HepG2 (cell line): ENCODE data around the gene VEGFB. TPM values are rescaled to one million over a fixed set of nuclear protein-coding genes. Genes with fewer than 3 reads are reported as not detected.

Experiments used
- ATAC-seq: fragments of 200-7000 bp; cut with Tn5 transposase; 3 replicates; pipeline ENCODE4 v1.9.1; 2020; ENCODE audit warnings: mild to moderate bottlenecking, moderate library complexity
- BruUV-seq: library from RNA; stranded (reverse); fragments of 400-500 nt; replicated peaks from 2 replicates; lab custom pipeline; 2021; lab: Mats Ljungman, UMichigan
- CTCF ChIA-PET: fragments of 300-600 bp; formaldehyde crosslinking; extraction: SDS; loops from one replicate; lab custom pipeline; 2021; ENCODE audit warnings: low total read pairs, inconsistent platforms, low intra/inter-chr PET ratio; lab: Yijun Ruan, JAX
- POLR2A ChIA-PET: fragments of 350-600 bp; sonication (Branson Sonifier 250); formaldehyde crosslinking; loops from one replicate; lab custom pipeline; 2020; ENCODE audit warnings: antibody characterized with exemption, inconsistent platforms; lab: Yijun Ruan, JAX
- DNase-seq: peaks from one replicate; pipeline ENCODE4 v3.0.0-alpha.2; 2015; ENCODE audit warnings: low spot score
- FAIRE-seq: peaks from 3 replicates; lab custom pipeline; 2011; peaks lifted over from hg19 to GRCh38; lab: Jason Lieb, UNC
- H2AFZ ChIP-seq: one replicate; pipeline ENCODE4 v1.6.1; 2011; ENCODE audit warnings: low read length, inconsistent platforms
- H3K27ac ChIP-seq: fragments of 300-600 bp; 3 replicates; pipeline ENCODE4 v1.8.0; 2011; ENCODE audit warnings: mixed run types, mild to moderate bottlenecking, mixed read lengths, low read length, inconsistent platforms; ENCODE audit not compliant: insufficient read depth; ENCODE audit errors: extremely low read length
- H3K27me3 ChIP-seq, 2 experiments: fragments of 200-600 bp in 1 of 2; 2 replicates in 1 of 2; 3 replicates in 1 of 2; pipeline versions ENCODE4 v1.6.0 to v1.8.0; 2011; ENCODE audit warnings: low read length in 2 of 2, mild to moderate bottlenecking in 2 of 2, moderate library complexity in 2 of 2, inconsistent platforms in 1 of 2; ENCODE audit not compliant: insufficient read depth in 2 of 2, control insufficient read depth in 1 of 2
- H3K36me3 ChIP-seq, 2 experiments: fragments of 200-600 bp in 1 of 2; replicated peaks in 1 of 2; 2 replicates in 1 of 2; 3 replicates in 1 of 2; pipeline versions ENCODE4 v1.5.1 to v1.8.0; 2011; ENCODE audit warnings: low read length in 2 of 2, inconsistent platforms in 1 of 2; ENCODE audit not compliant: insufficient read depth in 2 of 2, control insufficient read depth in 1 of 2
- H3K4me1 ChIP-seq: 2 replicates; pipeline ENCODE4 v1.5.1; 2012; ENCODE audit warnings: low read length, inconsistent platforms; ENCODE audit not compliant: insufficient read depth
- H3K4me2 ChIP-seq: 2 replicates; pipeline ENCODE4 v1.6.0; 2011; ENCODE audit warnings: low read depth, low read length, inconsistent platforms
- H3K4me3 ChIP-seq, 3 experiments: fragments of 200-600 bp in 1 of 3; sonication (generic), shearing (Covaris generic) in 1 of 3; replicated peaks in 1 of 3; 2 replicates each; pipeline ENCODE4 v1.5.1; 2011 to 2016; ENCODE audit warnings: low read length in 3 of 3, inconsistent platforms in 2 of 3, low read depth in 2 of 3, mild to moderate bottlenecking in 2 of 3, control low read depth in 1 of 3, mixed read lengths in 1 of 3; ENCODE audit not compliant: insufficient read depth in 1 of 3
- H3K79me2 ChIP-seq: one replicate; pipeline ENCODE4 v1.6.1; 2011; ENCODE audit warnings: low read length, inconsistent platforms; ENCODE audit not compliant: insufficient read depth
- H3K9ac ChIP-seq: 2 replicates; pipeline ENCODE4 v1.6.0; 2011; ENCODE audit warnings: mild to moderate bottlenecking, low read depth, low read length, inconsistent platforms; ENCODE audit not compliant: insufficient read depth
- H3K9me3 ChIP-seq: 2 replicates; pipeline ENCODE4 v1.5.1; 2012; ENCODE audit warnings: mild to moderate bottlenecking, low read length
- H4K20me1 ChIP-seq: 2 replicates; pipeline ENCODE4 v1.6.0; 2011; ENCODE audit warnings: inconsistent platforms, mild to moderate bottlenecking, low read length, moderate library complexity; ENCODE audit not compliant: insufficient read depth
- ARNTL ChIP-seq: sonication (generic); formaldehyde crosslinking; IDR thresholded peaks from 2 replicates; pipeline ENCODE4 v1.4.0; 2020; ENCODE audit warnings: mild to moderate bottlenecking, missing genetic modification reagents
- FOXK2 ChIP-seq: fragments of 450-650 bp; IDR thresholded peaks from 2 replicates; pipeline ENCODE4 v1.6.1; 2016
- KDM2A ChIP-seq: sonication (generic); formaldehyde crosslinking; IDR thresholded peaks from 2 replicates; pipeline ENCODE4 v1.4.0; 2020; ENCODE audit warnings: low read depth, missing genetic modification reagents, borderline replicate concordance
- NR2F2 ChIP-seq: IDR thresholded peaks from 2 replicates; pipeline ENCODE4 v1.6.1; 2012; ENCODE audit warnings: low read depth, inconsistent platforms, borderline replicate concordance
- ZBTB38 ChIP-seq: sonication (generic); formaldehyde crosslinking; IDR thresholded peaks from 2 replicates; pipeline ENCODE4 v1.5.1; 2020; ENCODE audit warnings: mild to moderate bottlenecking, missing genetic modification reagents
- ZKSCAN5 ChIP-seq: sonication (generic); formaldehyde crosslinking; IDR thresholded peaks from 2 replicates; pipeline ENCODE4 v1.5.1; 2020; ENCODE audit warnings: mild to moderate bottlenecking, missing genetic modification reagents
- ZNF12 ChIP-seq: sonication (generic); formaldehyde crosslinking; IDR thresholded peaks from 2 replicates; pipeline ENCODE4 v1.5.0; 2020; ENCODE audit warnings: missing genetic modification reagents
- ZNF17 ChIP-seq: sonication (generic); formaldehyde crosslinking; IDR thresholded peaks from 2 replicates; pipeline ENCODE4 v1.5.0; 2020; ENCODE audit warnings: mild to moderate bottlenecking, missing genetic modification reagents
- ZNF549 ChIP-seq: sonication (generic); formaldehyde crosslinking; IDR thresholded peaks from 2 replicates; pipeline ENCODE4 v1.5.0; 2020; ENCODE audit warnings: missing genetic modification reagents
- ZNF577 ChIP-seq: sonication (generic); formaldehyde crosslinking; IDR thresholded peaks from 2 replicates; pipeline ENCODE4 v1.4.0; 2020; ENCODE audit warnings: mild to moderate bottlenecking, low read depth, missing genetic modification reagents, borderline replicate concordance
- WGBS: methylation state at CpG from one replicate; pipeline ENCODE4 v1.1.6; 2017; ENCODE audit warnings: low lambda C conversion rate; 5-methylcytosine and 5-hydroxymethylcytosine counted together
- in situ Hi-C: cut with HindIII; loops from 2 replicates; pipeline ENCODE4 v1.10.0; 2017; ENCODE audit warnings: low pct_unique_long_range_greater_than_20kb; ENCODE audit not compliant: extremely low pct_ligation_motif_present
- intact Hi-C: fragments of 100-400 bp; cut with micrococcal nuclease; formaldehyde crosslinking; loops from one replicate; pipeline ENCODE4 v1.10.0; 2022; ENCODE audit not compliant: unreplicated experiment
- polyA plus RNA-seq, 8 experiments: library from polyadenylated mRNA; depleted of rRNA in 3 of 8; stranded (reverse) in 7 of 8; unstranded in 1 of 8; fragments of >200 nt; fragmentation: Illumina TruSeq in 4 of 8; extraction: Trizol in 4 of 8; gene quantifications; 2 replicates each; pipeline versions ENCODE4 v1.2.1 to v1.2.3, GENCODE V29; 2011 to 2016; ENCODE audit warnings: low read depth in 4 of 8, missing spikeins in 1 of 8, mixed read lengths in 1 of 8; ENCODE audit not compliant: insufficient read depth in 1 of 8
- total RNA-seq, 5 experiments: library from RNA; depleted of rRNA; stranded (reverse); fragments of >200 nt; fragmentation: Illumina TruSeq; extraction: Trizol; gene quantifications; 2 replicates each; pipeline ENCODE4 v1.2.3, GENCODE V29; 2016; ENCODE audit warnings: low read depth in 1 of 5
- TF ChIP-seq, protein P1 (sequence below): sonication (generic); formaldehyde crosslinking; IDR thresholded peaks from 2 replicates; pipeline ENCODE4 v1.5.0; 2020; ENCODE audit warnings: mild to moderate bottlenecking, missing genetic modification reagents

Gene VEGFB
- total and polyA plus RNA-seq, 2 of the 13 experiments (the other 11 are each of a cell fraction or from before 2014, with no cell fraction given) = 9.0 to 11.3 TPM

DNA sequence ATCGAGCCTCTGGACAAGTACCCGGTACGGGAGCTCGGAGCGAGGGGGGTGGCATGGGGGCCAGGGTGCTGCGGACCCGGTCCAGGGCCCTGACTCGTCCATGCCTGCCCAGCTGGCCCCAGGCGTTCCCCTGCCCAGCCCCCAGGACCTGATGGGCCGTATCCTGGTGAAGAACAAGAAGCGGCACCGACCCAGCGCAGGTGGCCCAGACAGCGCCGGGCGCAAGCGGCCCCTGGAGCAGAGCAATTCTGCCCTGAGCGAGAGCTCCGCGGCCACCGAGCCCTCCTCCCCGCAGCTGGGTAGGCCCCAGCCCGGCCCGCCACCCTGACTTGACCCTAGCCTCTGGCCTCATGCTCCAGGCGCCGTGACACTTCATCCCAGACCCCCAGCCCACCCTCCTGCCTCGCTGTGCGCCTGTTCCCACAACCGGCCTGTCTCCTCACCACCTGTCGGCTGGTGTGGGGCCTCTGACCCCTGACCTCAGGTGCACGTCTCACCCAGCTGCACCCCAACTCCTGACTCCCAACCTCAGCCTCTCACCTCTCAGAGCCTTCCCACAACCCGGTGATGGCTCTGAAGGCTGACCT is 24.7 kb downstream of the VEGFB start:
- Histone ChIP-seq H3K9ac (no peak overlapping the region), H3K79me2 (no peaks in the 10 kb centered on the region), H2AFZ (no peak overlapping the region), H3K9me3 (no peaks in the 10 kb centered on the region), H3K27me3 (no peaks in the 10 kb centered on the region), H3K27ac (no peak overlapping the region), H3K4me2 (no peak overlapping the region), H3K4me1 (no peaks in the 10 kb centered on the region), H4K20me1 (no peaks in the 10 kb centered on the region), H3K4me3 (no peak overlapping the region), H3K36me3 (peaks cover 14 to 45% of the 10 kb centered on the region in 2 experiments; a peak in 4 of 5 replicates)
- no peak for ATAC-seq
- in situ Hi-C loops (no loop called here), intact Hi-C loops (no loop called here)
- BruUV-seq = no TSS peak
- POLR2A ChIA-PET = interaction anchor here (2.6 kb wide), 1 partner anchor 10 kb away, joined by 10 read pairs; no protein-coding TSS in a partner anchor
- no peak for DNase-seq
- 95% methylated on average over 17 of the region's 32 CpGs for WGBS
- CTCF ChIA-PET = no interaction called here
- FAIRE-seq = no peak
- no peak for TF ChIP-seq ZKSCAN5 (CRISPR knock-in tag)
- no peak for TF ChIP-seq ZNF577
- TF ChIP-seq KDM2A = no peak
- TF ChIP-seq ZNF12 (CRISPR knock-in tag) = no peak
- no peak for TF ChIP-seq FOXK2
- no peak for TF ChIP-seq ZNF17
- no peak for TF ChIP-seq NR2F2
- TF ChIP-seq ZNF549 = no peak
- TF ChIP-seq ARNTL (CRISPR knock-in tag) = no peak
- no peak for TF ChIP-seq ZBTB38 (CRISPR knock-in tag)
- TF ChIP-seq, protein P1, sequence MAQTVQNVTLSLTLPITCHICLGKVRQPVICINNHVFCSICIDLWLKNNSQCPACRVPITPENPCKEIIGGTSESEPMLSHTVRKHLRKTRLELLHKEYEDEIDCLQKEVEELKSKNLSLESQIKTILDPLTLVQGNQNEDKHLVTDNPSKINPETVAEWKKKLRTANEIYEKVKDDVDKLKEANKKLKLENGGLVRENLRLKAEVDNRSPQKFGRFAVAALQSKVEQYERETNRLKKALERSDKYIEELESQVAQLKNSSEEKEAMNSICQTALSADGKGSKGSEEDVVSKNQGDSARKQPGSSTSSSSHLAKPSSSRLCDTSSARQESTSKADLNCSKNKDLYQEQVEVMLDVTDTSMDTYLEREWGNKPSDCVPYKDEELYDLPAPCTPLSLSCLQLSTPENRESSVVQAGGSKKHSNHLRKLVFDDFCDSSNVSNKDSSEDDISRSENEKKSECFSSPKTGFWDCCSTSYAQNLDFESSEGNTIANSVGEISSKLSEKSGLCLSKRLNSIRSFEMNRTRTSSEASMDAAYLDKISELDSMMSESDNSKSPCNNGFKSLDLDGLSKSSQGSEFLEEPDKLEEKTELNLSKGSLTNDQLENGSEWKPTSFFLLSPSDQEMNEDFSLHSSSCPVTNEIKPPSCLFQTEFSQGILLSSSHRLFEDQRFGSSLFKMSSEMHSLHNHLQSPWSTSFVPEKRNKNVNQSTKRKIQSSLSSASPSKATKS = no peak
